Measurements from ENCODE around the gene HMGN2.

HMGN2 gene

DNA sequence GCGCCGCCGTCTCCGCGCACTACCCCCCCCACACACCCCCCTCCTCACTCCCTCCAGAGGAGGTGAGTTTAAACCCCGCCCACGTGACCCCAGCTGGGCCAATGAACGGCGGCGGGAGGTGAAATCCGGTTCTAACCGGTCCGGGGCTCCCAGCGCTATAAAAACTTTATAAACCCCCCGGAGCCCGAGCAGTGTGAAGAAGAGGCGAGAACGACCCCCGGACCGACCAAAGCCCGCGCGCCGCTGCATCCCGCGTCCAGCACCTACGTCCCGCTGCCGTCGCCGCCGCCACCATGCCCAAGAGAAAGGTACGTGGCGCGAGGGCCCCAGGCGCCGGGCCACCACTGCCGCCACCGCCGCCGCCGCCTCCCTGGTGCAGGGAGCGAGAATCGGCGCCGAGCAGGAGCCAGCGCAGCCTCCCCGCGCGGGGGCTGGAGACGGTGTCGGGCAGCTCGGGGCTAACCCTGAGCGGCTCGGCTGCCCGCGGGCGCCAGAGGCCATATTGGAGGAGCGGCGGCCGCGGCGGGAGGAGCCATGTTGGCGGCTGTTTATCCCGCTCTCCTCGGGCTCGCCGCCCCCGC, at the start of gene HMGN2:
TSS of gene HMGN2 (plus strand) at position 121 of the 581 bp plus-strand sequence. CDS start at position 294, 173 bp downstream.
- peak; percentile 87 for DNase-seq

DNA sequence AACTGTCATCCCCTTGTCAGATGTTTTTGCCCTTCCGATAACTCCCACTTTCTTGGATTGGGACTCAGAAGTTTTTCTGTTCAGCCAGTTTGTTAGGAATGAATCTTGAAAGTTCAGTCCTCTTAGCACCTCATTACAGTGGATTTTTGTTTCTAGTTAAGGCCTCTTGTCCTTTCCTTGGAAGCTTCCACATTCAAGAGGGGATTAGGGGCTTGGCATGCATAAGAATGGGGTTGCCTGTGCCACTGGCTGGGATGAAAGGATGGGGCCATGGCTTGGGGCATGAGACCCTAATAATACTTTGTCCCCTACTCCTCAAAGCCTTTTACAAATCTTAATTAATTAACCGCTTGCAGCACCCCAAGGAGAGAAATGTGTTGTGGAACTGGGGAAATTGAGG, 42.5 kb upstream of the HMGN2 start:
- DNase-seq, result no peak

DNA sequence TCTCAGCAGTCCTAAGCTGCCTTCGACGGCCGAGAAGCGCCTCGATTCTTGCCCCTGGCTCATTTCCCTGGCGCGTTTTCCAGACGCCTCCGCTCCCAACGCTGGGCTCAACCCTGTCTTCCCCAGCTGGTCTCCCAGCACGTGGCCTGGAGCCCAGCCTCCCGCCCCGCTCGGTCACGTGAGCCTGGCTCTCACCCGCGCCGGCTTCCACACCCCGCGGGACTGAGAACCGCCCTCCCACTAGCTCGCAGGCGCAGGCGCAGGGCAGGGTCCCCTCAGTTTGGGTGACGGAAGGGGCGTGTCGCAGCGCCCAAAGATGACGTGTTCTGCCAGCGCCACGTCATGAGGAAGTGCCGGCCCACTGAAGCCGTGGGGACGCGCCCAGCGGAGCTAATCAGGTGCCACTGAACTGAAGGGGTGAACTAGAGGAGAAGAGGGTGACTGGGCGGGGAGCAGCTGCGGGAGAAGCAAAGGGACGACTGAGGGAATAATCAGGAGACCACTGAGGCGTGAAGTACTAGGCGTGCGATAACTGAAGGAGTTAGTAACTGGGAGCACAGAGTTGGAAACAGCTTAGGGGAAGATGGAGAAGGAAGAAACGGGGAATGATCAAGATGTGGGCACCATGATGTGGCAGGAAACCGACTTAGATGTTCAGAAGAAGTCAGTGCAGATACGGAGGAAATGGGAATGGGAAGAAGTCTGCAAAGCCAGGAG, 40.1 kb upstream of the HMGN2 start, which contains the start of gene DHDDS:
TSS of gene DHDDS (plus strand) at position 343 of the 717 bp plus-strand sequence. CDS start 625 bp downstream, outside the sequence.
- peak; percentile 99 for DNase-seq

DNA sequence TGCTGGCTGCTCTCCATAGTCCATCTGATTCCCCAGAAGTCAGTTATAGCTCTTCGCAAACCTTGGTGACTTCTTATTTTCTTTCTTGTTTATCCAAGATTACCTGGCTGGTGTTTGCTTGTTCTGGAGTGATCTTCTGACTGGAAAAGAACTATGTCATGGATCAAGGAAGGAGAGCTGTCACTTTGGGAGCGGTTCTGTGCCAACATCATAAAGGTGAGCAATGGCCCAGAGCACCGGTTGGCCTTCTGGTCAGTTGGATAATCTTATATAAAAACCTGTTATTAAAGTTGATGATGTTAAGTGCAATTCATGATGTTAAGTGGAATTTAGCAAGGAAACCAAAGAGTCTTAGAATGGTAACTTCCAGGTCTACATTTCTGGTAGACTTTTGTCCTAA, 39.4 kb upstream of the HMGN2 start:
- no peak for DNase-seq

DNA sequence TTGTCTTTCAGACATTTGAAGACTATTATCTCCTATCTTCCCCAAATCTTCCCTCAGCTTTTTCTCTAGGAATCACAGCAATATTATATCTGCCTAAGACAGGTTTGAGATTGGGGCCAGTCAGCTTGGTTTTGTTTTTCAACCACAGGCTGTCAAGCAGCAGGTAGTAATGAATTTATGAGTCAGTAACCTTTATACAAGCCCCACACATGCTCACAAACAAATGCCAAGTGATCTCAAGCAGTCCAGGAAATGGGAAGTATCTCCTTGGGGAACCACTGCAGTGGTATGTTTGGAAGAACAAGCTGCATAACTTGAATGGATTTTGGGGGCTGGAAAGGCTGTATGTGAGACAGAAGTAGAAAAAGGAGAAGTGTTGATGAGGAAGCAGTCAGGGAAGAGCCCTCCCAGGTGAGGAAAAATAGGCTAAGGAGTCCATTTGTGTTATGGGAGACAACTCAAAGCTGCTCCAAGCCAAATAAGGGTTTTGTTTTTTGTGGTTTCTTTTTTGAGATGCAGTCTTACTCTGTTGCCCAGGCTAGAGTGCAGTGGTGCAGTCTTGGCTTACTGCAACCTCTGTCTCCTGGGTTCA, 38.0 kb upstream of the HMGN2 start:
- no peak for DNase-seq

DNA sequence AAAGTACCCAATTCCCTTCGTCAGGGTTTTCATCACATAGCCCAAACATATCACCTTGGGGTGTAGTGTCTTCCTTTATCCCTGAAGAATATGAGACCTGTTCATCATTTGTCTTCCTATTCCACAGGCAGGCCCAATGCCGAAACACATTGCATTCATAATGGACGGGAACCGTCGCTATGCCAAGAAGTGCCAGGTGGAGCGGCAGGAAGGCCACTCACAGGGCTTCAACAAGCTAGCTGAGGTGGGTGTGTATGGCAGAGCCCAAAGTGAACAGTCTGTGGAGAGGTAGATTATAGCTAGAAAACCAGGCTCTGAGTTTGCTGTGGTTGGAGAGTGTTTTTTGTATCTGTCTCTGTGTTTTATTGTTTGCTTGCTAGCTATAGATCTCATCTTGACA, 34.2 kb upstream of the HMGN2 start:
- no peak for DNase-seq

DNA sequence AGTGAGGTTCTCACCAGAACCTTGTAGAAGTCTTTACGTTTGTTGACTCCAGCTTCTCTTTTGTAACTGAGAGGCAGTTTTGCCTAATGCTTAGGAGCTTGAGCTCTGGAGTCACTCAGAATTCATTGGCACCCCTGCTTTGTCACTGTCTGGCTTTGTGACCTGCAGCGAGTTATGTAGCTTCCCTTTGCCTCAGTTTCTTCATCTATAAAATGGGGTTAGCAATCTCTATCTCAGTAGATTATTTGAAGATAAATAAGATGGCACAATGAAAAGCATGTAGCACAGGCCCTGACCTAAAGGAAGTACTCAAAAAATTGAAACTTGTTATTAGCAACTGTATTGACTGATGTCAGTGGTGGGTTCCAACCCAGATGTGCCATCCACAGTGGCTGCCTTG, 32.0 kb upstream of the HMGN2 start:
- DNase-seq, result no peak

DNA sequence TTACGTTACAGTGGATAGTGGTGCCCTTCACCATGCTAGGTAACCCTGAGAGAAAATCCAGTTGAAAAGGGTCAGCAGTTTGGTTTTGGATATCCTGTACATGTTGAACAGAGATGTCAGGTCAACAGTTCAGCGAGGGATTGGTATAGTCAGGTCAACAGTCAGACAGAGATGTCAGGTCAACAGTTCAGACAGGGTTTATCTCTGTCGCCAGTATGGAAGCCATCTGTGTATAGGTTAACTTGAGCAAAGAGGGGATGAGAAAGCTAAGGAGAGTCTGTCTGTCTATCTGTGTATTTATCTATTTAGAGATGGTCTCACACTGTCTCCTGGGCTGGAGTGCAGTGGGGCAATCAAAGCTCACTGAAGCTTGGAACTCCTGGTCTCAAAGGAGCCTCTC, 22.4 kb upstream of the HMGN2 start:
- no peak for DNase-seq

DNA sequence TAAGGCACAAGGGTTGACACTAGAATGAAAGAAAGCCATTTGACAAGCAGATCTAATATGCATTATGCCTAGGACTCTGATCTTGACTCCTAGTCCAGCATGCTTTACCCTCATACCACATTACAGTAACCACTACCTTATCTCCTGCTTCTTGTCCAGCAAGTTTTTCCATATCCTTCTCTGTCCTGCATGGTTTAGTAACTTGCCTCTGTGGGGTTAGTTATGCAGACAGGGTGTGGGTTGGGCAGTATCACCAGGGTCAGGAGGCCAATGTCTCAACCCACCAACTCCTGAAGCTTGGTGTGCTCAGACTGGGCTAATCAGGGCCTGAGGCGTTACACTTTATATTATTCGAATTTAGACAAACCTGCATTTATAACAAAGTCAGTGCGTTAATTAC, 21.3 kb upstream of the HMGN2 start:
- no peak for DNase-seq

DNA sequence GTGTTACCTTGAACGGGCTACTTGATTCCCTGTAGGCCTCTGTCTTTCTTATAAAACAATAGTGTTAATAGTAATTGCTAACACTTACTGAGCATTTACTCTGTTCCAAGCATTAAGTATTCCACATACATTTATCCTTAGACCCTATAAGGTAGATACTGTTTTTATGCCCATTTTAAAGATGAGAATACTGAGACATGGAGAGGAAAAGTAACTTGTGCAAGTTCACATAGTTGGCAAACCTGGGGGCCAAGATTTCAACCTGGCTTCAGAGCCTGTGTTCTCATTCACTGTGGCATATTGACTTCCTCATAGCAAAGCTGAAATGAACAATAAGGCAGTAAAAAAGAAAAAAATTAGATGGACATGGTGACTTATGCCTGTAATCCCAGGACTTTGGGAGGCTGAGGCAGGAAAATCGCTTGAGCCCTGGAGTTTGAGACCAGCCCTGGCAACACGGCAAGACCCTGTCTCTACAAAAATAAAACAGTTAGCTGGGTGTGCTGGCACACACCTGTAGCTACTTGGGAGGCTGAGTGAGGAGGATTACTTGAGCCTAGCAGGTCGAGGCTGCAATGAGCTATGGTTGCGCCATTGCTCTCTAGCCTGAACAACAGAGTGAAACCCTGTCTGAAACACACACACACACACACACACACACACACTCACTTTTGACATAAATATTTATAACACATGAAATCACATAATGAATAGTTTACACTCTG, 19.6 kb upstream of the HMGN2 start:
- no peak for DNase-seq

DNA sequence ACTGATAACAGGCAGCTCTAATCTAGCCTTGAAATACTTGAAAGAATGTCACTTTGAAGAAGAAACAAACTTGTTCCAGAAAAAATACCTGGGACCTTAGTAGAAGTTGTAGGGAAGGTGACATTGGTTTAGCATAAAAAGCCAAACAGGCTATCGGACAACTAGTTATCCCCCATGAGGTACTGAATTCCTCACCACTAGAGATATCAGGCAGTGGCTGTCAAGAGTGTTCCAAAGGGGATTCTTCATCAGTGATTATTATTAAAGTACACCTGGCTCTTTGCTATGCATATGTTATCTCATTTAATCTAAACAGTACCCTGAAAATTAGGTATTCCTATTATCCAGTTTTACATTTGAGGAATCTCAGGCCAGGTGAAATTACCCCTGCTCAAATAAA, 13.1 kb upstream of the HMGN2 start:
- no peak for DNase-seq

DNA sequence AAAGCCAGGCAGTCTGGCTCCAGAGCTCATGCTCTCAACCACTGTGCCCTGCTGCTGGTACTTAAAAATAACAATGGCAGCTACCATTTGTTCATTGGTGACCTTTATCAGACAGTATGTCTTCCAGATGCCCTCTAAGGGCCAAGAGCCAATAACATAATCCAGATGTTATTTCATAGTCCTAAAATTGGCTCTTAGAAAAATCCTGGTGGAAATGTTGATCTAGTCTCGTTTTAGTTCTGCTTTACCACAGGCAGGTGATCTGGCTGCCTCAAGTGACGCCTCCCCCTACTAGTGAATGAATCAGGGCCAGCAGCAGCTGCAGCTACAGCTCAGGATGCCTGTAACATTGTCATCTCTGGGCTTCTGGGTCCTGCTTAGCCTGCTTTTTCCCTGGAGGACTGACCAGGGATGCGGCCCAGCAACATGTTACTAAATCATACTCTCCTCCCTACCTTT, 12.6 kb upstream of the HMGN2 start:
- no peak for DNase-seq

DNA sequence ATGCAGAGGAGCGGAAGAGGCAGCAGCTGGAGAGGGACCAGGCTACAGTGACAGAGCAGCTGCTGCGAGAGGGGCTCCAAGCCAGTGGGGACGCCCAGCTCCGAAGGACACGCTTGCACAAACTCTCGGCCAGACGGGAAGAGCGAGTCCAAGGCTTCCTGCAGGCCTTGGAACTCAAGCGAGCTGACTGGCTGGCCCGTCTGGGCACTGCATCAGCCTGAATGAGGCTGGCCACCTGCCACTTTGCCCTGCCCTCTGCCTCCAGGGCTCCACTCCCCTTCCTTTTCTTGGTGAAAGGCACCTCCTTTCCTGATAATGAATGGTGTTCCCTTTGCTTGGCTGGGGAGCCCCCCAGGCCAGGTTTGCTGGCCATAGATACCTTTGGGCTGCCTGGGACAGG, 3.3 kb upstream of the HMGN2 start:
- no peak for DNase-seq

DNA sequence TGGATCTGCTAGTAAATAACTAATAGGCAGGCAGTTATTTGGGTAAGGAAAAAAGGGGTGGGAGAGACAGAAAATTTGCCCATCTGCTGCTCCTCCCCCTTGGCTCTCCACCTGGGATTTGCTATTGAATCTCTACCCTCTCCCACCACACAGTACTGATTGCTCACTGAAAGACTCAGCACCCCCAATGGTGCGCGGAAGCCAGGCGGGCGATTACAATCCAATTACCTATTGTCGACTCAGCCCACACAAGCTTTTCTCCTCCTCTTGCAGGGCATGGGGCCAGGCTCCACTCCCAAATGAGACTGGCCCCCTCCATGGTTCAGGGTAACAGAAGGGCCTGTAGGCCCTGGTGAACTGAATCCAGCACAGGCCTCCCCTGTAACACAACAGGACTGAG, 2.7 kb upstream of the HMGN2 start:
- no peak for DNase-seq

DNA sequence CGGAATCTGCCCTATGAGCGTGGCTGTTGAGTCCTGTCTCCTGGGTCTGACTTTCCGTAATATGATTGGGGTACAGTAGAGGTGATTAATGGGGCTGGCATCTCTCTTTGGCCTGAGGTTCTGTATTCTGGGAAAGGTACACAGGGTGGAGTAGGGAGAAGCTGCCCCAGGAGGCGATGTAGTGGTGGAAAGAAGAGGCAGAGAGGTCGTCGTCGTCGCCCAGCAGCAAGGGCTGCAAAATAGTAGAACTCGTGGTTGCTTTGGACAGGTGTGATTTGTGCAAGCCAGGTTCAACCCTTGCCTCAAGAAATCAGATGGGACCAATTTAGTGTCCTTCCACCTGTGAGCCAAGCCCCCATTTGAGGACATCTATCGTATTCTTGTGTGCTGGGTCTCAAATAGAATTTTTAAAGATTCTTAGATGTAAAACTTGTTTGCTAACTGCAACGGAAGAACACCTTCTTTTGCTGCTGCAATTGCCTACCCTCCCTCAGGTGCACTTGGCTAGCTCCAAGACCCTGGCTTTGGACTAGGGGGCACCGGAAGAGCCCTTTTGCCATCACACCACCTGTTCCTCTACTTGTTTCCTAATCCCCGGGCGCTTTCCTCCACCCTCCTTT, 1.3 kb upstream of the HMGN2 start:
- no peak for DNase-seq

DNA sequence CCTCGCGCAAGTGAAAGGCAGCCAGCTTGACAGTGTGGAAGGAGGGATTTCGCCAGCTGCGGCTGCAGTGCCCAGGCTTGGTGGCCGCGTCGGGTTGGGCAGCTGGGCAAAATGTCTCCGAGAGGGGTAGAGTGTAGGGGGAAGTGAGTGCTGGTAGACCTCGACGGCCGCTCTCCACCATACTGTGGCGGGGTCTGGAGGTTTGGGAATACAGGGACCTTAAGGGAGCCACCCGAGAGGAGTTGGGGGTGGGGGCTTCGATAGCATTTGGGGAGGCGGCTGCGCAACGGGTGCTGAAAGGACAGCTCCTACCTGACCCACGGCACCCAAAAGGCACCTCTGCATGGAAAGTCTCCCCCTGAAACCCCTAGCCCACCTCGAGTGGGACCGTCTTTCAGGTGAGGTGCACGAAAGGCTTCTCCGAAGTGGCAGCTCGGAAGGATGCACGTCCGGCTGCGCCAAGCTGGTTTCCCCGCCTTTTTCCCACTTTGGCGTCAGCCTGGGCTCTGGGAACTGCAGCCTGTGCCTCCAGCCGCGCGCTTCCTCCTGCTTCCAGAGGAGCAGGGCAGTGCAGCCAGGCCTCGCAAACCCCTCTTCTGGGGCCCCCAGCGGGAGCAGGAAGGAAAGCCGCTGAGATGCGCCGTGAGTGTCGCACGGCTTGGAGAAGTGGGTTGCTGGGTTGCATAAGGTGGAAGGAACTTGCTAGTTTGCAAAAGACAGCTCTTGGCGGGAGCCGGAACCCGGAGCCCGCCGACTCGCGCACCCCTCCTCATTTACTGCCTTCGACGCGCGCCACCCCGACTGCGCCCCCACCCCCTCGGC, 531 bp upstream of the HMGN2 start:
- DNase-seq, result peak; percentile 39

DNA sequence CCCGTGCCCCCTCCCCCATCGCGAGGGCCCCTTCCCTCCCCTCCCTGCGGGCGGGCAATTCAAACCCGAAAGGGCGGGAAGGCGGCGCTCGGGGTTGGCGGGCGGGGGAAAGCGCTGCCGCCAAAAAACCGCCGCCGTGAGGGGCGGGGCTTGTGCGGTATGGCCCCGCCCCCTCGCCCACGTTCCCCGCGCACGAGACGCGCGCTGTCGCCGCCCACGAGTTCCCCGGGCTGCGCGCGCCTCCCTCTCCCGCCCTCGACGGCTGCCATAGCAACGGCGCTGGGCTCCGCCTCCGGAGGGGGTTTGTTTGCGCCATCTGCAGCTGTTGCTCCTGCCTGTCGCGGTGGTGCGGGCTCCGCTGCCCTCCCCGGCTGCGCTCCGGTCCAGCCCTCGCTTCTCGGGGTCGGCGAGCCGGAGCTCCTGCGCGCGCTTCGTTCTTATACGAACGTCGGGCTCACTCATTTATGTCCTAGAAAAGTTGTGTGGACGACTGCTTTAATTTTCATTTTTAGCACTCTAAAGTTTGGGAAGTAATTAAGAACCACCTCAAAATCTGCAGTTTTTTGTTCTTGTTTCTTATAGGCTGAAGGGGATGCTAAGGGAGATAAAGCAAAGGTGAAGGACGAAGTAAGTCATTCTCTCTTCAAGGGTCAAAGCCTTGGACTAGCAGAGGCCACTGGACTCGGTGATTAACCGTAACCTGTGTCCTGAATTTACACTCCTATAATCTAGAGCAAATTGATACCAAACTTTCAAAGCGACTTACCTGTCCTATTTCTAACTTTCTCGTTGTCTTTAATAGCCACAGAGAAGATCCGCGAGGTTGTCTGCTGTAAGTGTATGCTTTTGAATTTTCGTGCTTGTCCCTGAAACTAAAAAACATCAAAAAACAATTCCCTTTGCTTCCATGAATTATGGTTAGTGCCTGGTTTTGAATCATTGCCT, 933 bp downstream of the HMGN2 start:
- DNase-seq, result peak; percentile 97

DNA sequence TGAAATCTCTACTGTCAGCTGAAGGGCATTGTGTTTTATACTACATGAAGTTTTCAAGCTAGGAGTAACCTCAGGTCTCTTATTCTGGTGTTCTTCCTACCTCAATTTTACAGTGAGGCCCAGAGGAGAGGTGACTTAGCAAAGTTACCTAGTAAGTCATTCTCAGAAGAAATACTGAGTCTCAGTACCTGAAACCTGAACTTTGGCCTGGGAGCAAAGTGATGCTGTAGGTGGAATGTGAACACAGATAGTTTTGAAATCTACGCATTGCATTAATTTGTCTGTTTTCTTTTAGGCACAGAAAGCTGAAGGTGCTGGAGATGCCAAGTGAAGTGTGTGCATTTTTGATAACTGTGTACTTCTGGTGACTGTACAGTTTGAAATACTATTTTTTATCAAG, 2.6 kb downstream of the HMGN2 start:
- no peak for DNase-seq

DNA sequence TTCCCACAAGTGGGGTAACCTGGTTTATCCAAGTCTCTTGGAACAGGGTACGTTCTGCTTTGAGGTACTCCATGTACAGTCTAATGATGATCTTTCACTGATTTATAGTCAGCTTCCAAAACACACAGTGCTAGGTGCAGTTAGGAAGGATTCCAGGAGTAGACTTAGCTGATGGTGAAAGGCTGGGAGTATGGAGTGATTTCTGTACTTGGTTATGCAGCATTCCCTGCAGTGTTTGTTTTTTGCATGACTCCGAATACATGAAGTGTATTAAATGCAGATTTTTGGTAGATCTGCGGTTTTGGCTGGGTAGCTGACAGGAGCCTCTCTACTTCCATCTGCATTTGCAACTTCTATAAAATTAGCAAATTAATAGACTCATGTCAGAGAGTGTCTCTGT, 3.7 kb downstream of the HMGN2 start:
- DNase-seq, result no peak

DNA sequence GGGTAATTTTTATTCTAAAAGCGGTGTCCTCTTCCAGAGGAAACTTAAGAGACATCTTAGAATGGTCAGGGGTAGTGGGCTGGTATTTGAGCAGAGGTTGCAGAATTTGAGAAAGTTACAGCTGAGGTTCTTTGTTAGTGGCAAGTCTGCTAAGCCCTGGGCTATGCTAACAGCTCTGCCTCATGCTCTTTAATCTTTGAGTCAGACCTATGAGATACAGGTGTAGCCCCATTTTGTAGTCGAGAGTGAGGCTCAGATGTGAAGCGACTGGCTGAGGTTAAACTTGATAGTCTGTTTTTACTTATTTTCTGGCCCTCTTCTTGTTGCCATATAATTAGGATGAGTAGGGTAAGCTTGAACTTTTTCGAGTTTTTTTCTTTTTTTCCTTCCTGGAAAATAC, 4.7 kb downstream of the HMGN2 start:
- no peak for DNase-seq
